Measurements from ENCODE around the gene MCF2L.

MCF2L gene

DNA sequence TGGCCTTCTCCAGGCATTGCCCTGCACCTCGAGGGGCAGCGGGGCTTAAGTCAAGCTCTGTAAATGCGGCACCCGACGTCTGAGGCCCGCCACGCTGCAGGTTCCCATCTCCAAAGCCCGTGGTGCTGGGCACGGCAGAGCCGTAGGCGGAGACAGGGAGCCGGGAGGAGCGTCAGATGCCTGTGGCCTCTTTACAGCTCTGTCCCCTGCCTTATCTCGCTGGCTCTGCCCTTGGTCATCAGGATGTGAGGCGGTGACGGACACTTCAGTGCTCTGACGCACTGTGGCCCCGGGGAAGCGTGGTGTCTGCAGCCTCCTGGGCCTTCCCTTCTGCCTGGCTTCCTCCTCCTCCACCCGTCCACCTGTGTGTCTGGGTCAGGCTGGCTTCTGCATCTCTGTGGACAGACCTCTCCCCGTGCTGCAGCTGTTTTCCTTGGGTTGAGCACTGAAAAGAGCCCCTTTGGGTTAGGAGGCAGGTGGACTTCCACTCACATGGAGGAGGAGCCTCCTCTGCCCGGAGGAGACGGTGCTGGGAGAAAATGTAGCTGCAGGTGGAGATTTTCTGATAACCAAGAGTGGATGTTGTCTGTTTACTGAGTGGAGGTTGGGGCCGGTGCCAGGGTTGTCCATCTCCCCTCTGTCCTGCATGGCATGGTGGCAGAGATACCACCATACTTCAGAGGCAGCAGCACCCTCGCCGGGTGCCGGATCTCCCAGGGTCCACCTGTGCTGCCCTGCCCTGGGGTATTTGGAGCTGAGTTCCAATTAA, 14.6 kb downstream of the MCF2L start:
- in situ Hi-C loops (cut with HindIII; ENCODE audit: low sequenced_read_pairs): no loop called here
- no peak for DNase-seq (ENCODE audit: low read depth, low spot score)
- TF ChIP-seq, protein P1, sequence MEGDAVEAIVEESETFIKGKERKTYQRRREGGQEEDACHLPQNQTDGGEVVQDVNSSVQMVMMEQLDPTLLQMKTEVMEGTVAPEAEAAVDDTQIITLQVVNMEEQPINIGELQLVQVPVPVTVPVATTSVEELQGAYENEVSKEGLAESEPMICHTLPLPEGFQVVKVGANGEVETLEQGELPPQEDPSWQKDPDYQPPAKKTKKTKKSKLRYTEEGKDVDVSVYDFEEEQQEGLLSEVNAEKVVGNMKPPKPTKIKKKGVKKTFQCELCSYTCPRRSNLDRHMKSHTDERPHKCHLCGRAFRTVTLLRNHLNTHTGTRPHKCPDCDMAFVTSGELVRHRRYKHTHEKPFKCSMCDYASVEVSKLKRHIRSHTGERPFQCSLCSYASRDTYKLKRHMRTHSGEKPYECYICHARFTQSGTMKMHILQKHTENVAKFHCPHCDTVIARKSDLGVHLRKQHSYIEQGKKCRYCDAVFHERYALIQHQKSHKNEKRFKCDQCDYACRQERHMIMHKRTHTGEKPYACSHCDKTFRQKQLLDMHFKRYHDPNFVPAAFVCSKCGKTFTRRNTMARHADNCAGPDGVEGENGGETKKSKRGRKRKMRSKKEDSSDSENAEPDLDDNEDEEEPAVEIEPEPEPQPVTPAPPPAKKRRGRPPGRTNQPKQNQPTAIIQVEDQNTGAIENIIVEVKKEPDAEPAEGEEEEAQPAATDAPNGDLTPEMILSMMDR (IDR thresholded peaks at IDR 0.05; ENCODE audit: low read depth, low read length): no peak
- no peak overlapping the region for H3K4me3 ChIP-seq (ENCODE audit: low read depth, low read length)

- no peak overlapping the region for H3K4me3 ChIP-seq (ENCODE audit: low read depth, low read length)
- DNase-seq (ENCODE audit: low read depth, low spot score): no peak
- in situ Hi-C loops (cut with HindIII; ENCODE audit: low sequenced_read_pairs): no loop called here
- TF ChIP-seq, protein P1 (IDR thresholded peaks at IDR 0.05; ENCODE audit: low read depth, low read length): no peak
These were observed 15.5 kb downstream of the MCF2L start for GRCh38 chr13:112984501-112984900.

DNA sequence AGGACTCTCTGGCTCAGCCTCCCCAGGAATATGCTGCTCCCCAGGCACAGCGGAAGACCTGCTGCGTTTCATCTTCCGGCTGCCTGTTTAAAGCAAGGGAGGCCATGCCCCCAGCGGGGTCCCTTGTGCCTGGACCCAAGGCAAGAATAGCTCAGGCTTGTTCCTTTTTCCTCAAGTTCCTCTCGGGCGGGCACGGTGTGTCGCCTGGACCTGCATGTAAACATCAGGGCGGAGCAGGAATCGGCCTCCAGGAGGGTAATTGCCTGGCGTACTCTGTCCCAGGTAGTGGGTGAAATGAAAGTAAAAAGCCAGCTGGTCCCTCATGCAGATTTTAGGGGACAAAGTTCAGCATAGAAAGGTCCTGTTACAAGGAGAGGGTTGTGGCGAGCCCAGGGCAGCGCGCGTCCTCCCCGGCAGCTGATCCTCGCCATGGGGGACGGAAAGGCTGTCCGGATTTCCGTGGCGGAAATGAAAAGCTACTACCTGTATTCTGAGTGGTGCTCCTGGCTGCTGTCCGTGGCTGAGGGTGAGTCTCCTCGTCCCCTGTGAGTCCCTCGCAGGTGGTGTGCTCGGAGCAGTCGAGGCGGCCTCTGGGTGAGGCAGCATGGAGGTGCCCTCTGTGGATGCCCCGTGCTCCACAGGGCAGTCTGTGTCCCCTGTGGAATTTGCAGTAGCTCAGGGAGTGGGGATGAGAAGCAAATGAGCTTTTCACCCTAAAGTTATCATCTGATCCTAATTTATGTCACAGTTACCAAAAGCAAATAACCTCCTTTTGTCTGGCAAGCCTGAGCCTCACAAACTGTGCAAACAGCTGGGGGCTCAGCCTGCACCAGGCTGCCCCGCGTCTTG, 16.2 kb downstream of the MCF2L start:
- TF ChIP-seq, protein P1 (IDR thresholded peaks at IDR 0.05; ENCODE audit: low read depth, low read length): no peak
- in situ Hi-C loops (cut with HindIII; ENCODE audit: low sequenced_read_pairs): no loop called here
- H3K4me3 ChIP-seq (ENCODE audit: low read depth, low read length): no peak overlapping the region
- DNase-seq (ENCODE audit: low read depth, low spot score): no peak

GRCh38 chr13:112985803-112986408, 16.9 kb downstream of the MCF2L start:
- no peak overlapping the region for H3K4me3 ChIP-seq (ENCODE audit: low read depth, low read length)
- in situ Hi-C loops (cut with HindIII; ENCODE audit: low sequenced_read_pairs): no loop called here
- TF ChIP-seq, protein P1 (IDR thresholded peaks at IDR 0.05; ENCODE audit: low read depth, low read length): no peak
- no peak for DNase-seq (ENCODE audit: low read depth, low spot score)

DNA sequence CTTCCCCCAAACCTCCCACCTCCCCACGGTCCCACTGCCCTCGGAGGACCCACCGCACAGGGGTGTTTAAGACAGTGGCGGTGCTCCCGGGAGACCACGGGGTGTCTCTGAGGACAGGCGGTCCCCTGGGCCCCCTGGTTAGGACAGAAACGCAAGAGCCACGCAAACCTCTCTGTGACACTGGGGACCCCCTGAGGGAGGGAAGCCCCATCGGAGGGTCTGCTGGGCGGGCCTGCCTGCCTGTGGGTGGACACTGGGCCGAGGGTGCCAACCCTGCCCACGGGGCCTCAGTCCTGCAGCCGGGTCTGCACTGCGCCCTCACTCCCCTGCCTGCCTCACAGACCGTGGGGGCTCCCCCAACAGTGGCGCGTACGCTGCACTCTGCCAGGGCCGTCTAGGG, 17.5 kb downstream of the MCF2L start:
- DNase-seq (ENCODE audit: low read depth, low spot score): no peak
- in situ Hi-C loops (cut with HindIII; ENCODE audit: low sequenced_read_pairs): no loop called here
- H3K4me3 ChIP-seq (ENCODE audit: low read depth, low read length): no peak overlapping the region
- TF ChIP-seq, protein P1 (IDR thresholded peaks at IDR 0.05; ENCODE audit: low read depth, low read length): no peak

DNA sequence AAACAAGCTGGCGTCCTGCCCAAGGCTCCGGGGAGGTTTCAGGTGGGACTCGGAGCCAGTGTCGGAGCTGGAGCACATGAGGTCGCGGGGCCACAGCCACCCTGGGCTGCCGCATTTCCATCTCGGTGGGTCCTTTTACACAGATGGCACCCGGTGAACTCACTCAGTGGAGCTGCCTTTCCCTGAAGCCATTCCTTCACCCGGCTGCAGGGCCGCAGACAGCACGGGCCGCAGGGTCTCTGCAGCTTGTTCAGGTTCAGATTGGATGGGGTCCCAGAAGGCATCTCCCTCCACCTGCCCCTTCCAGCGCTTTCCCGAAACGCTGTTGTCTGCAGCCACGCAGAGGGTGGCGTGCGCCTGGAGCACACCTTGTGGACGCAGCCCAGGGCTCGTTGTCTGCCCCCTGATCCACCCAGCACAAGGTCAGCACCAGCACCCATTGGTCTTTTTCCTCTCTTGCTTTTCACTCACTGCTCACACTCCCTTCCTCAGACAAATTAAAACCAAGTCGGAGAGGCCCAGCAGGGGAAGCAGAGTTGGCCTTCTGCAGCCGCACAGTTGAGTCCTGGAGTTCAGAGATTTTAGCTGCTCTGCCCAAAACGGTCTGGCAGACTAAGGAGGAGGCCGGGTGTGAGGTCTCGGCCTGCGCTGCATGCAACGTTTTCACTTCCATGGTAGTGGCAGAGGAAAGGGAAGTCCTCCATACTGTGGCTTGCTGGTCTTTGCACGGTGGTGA, 18.1 kb downstream of the MCF2L start:
- TF ChIP-seq, protein P1 (IDR thresholded peaks at IDR 0.05; ENCODE audit: low read depth, low read length): no peak
- no peak overlapping the region for H3K4me3 ChIP-seq (ENCODE audit: low read depth, low read length)
- in situ Hi-C loops (cut with HindIII; ENCODE audit: low sequenced_read_pairs): no loop called here
- DNase-seq (ENCODE audit: low read depth, low spot score): no peak

All from astrocyte of the spinal cord (primary cell).